H1 (cell line): ENCODE data around the gene PIAS2.

Experiments
- ATF2 ChIP-seq: IDR thresholded peaks from 2 replicates; pipeline ENCODE4 v1.6.1; 2012; ENCODE audit warnings: low read length, inconsistent platforms
- BRCA1 ChIP-seq: IDR thresholded peaks from 2 replicates; pipeline ENCODE4 v1.6.1; 2012; ENCODE audit warnings: low read depth, low read length, improper control_type of control experiment
- CTCF ChIP-seq, 3 experiments: IDR thresholded peaks; 1 replicate in 2 of 3; 2 replicates in 1 of 3; pipeline versions ENCODE4 v1.5.1 to v1.6.1; 2011; ENCODE audit warnings: low read length in 3 of 3, mild to moderate bottlenecking in 3 of 3, inconsistent platforms in 2 of 3, low read depth in 1 of 3, moderate library complexity in 1 of 3; ENCODE audit not compliant: insufficient read depth in 1 of 3; ENCODE audit errors: control extremely low read depth in 1 of 3
- EGR1 ChIP-seq: IDR thresholded peaks from 2 replicates; pipeline ENCODE4 v1.6.1; 2011; ENCODE audit warnings: low read depth, low read length, borderline replicate concordance
- GABPA ChIP-seq: IDR thresholded peaks from 2 replicates; pipeline ENCODE4 v1.6.1; 2011; ENCODE audit warnings: mild to moderate bottlenecking, low read length, moderate library complexity, borderline replicate concordance; ENCODE audit not compliant: insufficient read depth
- JUN ChIP-seq: IDR thresholded peaks from 2 replicates; pipeline ENCODE4 v1.6.1; 2011; ENCODE audit warnings: low read depth, mild to moderate bottlenecking, improper control_type of control experiment, low read length
- POLR2A ChIP-seq, 2 experiments: IDR thresholded peaks; 1 replicate in 1 of 2; 2 replicates in 1 of 2; pipeline ENCODE4 v1.6.1; 2011; ENCODE audit warnings: low read depth in 2 of 2, low read length in 2 of 2, mild to moderate bottlenecking in 2 of 2; ENCODE audit errors: control extremely low read depth in 1 of 2
- POLR2AphosphoS5 ChIP-seq: IDR thresholded peaks from 2 replicates; pipeline ENCODE4 v1.6.1; 2011; ENCODE audit warnings: low read depth, low read length
- SAP30 ChIP-seq: fragments of 300-600 bp; sonication (generic); IDR thresholded peaks from 2 replicates; pipeline ENCODE4 v1.7.1; 2012; ENCODE audit warnings: low read length, moderate library complexity, mild to moderate bottlenecking, inconsistent platforms; ENCODE audit not compliant: insufficient read depth, insufficient replicate concordance
- SP2 ChIP-seq: IDR thresholded peaks from 2 replicates; pipeline ENCODE4 v1.6.1; 2012; ENCODE audit warnings: mild to moderate bottlenecking, low read length, inconsistent platforms
- TAF1 ChIP-seq: IDR thresholded peaks from 2 replicates; pipeline ENCODE4 v1.6.1; 2011; ENCODE audit warnings: mild to moderate bottlenecking, low read depth, low read length
- TBP ChIP-seq: IDR thresholded peaks from 2 replicates; pipeline ENCODE4 v1.6.1; 2011; ENCODE audit warnings: low read depth, low read length, improper control_type of control experiment
- TCF12 ChIP-seq: IDR thresholded peaks from 2 replicates; pipeline ENCODE4 v1.6.1; 2011; ENCODE audit warnings: low read depth, mild to moderate bottlenecking, low read length
- YY1 ChIP-seq: IDR thresholded peaks from 2 replicates; pipeline ENCODE4 v1.6.1; 2011; ENCODE audit warnings: low read depth, mild to moderate bottlenecking, low read length

- TF ChIP-seq POLR2AphosphoS5 (no peak), BRCA1 (no peak), SP2 (no peak), CTCF (IDR thresholded peaks at IDR 0.05; ENCODE audit: control extremely low read depth in 1 of 3, insufficient read depth in 1 of 3, low read depth in 1 of 3, low read length in 3 of 3) (no peak), TAF1 (no peak), TCF12 (no peak), GABPA (no peak), JUN (no peak), SAP30 (no peak), POLR2A (IDR thresholded peaks at IDR 0.05; ENCODE audit: control extremely low read depth in 1 of 2, low read depth in 2 of 2, low read length in 2 of 2) (no peak), ATF2 (no peak), TBP (no peak), EGR1 (no peak), YY1 (no peak)
These were observed 86.7 kb downstream of the PIAS2 start for GRCh38 chr18:46830633-46831032.
